OCI-LY7 (cell line): ENCODE measurements around the gene GFRA3.

ENCODE experiments used
- CTCF ChIP-seq: fragments of 200-600 bp; sonication (generic); conservative IDR thresholded peaks from 2 replicates; pipeline ENCODE4 v1.5.1; 2014; ENCODE audit warnings: mild to moderate bottlenecking, antibody characterized with exemption, low read length, moderate library complexity, mixed read lengths
- EZH2phosphoT487 ChIP-seq: fragments of 200-600 bp; sonication (generic); IDR thresholded peaks from 2 replicates; pipeline ENCODE4 v1.6.1; 2018; ENCODE audit warnings: low read depth, borderline replicate concordance, mild to moderate bottlenecking, mixed run types, antibody characterized with exemption, low read length, moderate library complexity, mixed read lengths

DNA sequence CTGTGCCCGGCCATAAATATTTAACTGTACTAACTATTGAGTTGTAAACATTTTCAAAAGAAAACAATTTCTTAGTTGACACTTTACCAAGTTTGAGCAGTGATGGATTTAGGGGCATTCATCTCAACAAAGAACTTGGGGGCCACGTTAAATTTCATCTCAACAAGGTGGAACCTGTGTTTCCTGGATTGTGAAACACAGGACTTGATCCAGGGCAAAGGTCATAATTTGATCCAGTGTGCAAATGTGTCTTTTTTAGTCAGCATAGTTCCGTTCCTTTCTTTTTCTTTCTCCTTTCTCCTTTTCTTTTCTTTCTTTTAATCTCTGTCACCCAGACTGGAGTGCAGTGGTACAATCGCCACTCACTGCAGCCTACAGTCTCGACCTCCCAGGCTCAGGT is 3.1 kb downstream of the GFRA3 start:
- TF ChIP-seq CTCF (no peak), EZH2phosphoT487 (no peak)
